Erythroblast (primary cell): ENCODE results near the gene MED27.

Experiments used
- GATA1 ChIP-seq: IDR thresholded peaks from 2 replicates; pipeline ENCODE4 v1.6.1; 2011; ENCODE audit warnings: low read depth, mild to moderate bottlenecking, control low read depth, low read length, moderate library complexity
- POLR2A ChIP-seq: IDR thresholded peaks from 2 replicates; pipeline ENCODE4 v1.6.1; 2011; ENCODE audit warnings: mild to moderate bottlenecking, low read length

GRCh38 chr9:131858147-131858546 lies 221.5 kb downstream of the MED27 start:
- TF ChIP-seq POLR2A, result no peak
- TF ChIP-seq GATA1, result no peak
